Subcutaneous abdominal adipose tissue (tissue), 5 donors: ENCODE results near the gene FITM2.
A peak's percentile ranks its signal among the peaks of the same experiment; 100 is the strongest.

ENCODE experiments used
- H3K27ac ChIP-seq: one replicate; pipeline ENCODE4 v1.7.0; 2013; ENCODE audit warnings: low read depth, mild to moderate bottlenecking, inconsistent platforms, low read length, moderate library complexity
- H3K27me3 ChIP-seq, 5 donors: one replicate each; pipeline ENCODE4 v1.7.0; 2013; ENCODE audit warnings: low read length in 5 of 5, inconsistent platforms in 1 of 5; ENCODE audit not compliant: control insufficient read depth in 5 of 5, insufficient read depth in 4 of 5
- H3K36me3 ChIP-seq, 5 donors: one replicate each; pipeline ENCODE4 v1.7.0; 2013; ENCODE audit warnings: low read length in 5 of 5; ENCODE audit not compliant: control insufficient read depth in 5 of 5, insufficient read depth in 5 of 5
- H3K4me1 ChIP-seq, 5 donors: one replicate each; pipeline ENCODE4 v1.7.0; 2013; ENCODE audit warnings: low read length in 5 of 5, mild to moderate bottlenecking in 3 of 5, moderate library complexity in 1 of 5; ENCODE audit not compliant: control insufficient read depth in 5 of 5, insufficient read depth in 5 of 5
- H3K4me3 ChIP-seq, 5 donors: one replicate each; pipeline ENCODE4 v1.7.0; 2013; ENCODE audit warnings: low read length in 5 of 5, low read depth in 1 of 5
- H3K9ac ChIP-seq, 5 donors: one replicate each; pipeline ENCODE4 v1.7.0; 2013; ENCODE audit warnings: low read length in 5 of 5, mild to moderate bottlenecking in 4 of 5, moderate library complexity in 3 of 5
- H3K9me3 ChIP-seq, 5 donors: one replicate each; pipeline ENCODE4 v1.7.0; 2013; ENCODE audit warnings: low read length in 5 of 5; ENCODE audit not compliant: control insufficient read depth in 5 of 5
- donor health status: healthy.
- donor health status: healthy.
- donor health status: healthy.
- donor health status: healthy.
- donor health status: healthy.

The FITM2 gene, protein sequence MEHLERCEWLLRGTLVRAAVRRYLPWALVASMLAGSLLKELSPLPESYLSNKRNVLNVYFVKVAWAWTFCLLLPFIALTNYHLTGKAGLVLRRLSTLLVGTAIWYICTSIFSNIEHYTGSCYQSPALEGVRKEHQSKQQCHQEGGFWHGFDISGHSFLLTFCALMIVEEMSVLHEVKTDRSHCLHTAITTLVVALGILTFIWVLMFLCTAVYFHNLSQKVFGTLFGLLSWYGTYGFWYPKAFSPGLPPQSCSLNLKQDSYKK

DNA sequence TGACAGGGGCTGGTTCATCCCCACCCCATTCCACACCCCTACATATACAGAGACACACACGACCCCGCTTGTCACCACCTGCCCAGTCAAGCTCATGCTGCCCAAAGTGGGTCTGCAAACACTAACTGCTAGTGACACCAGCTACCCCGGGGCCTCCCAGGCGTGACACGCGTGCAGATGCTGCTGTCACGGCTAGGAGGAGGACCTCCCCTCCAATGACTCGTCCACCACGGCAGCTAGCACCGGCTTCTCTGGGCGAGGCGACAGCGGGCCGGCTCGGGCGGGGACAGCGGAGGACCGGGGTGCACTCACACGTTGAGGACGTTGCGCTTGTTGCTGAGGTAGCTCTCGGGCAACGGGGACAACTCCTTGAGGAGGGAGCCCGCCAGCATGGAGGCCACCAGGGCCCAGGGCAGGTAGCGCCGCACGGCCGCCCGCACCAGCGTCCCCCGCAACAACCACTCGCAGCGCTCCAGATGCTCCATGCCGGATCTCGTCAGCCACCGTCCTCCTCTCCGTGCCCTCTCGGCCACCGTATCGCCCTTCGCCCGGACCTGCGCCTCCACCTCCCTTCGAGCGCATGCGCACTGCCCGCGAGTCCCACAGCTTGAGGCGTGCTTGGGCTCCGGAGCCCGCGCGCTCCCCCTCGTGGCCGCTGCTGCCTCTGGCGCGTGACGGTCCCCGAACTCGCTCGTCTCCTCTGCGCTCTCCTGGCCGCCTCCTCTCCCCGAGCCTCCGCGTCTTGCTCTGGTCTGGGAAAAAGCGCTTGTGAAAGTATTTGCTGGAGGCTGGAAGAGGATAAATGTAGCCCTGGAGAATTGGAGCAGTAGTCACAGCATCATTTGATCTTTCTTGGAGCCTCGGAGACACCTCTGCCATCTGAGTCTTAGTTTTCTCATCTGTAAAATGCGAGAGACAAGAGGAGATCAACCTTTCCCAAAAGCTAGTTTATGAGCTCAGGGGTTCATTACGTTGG is at the start of gene FITM2:
Gene FITM2, minus strand, starts transcription at position 539 of the 976 bp plus-strand sequence. Its CDS starts 54 bp downstream, at position 485.
- H3K9ac ChIP-seq: peak within 1 kb of the TSS; percentile 92 to 98 (median 96)
- no peaks in the 10 kb centered on the region for H3K9me3 ChIP-seq
- H3K4me3 ChIP-seq: peak within 1 kb of the TSS; percentile 89 to 100 (median 92)
- H3K27me3 ChIP-seq: no peaks in the 10 kb centered on the region
- H3K27ac ChIP-seq: peak within 1 kb of the TSS; percentile 97
- peaks cover 0 to 13% (median 12%) of the 10 kb centered on the region in 5 donors for H3K36me3 ChIP-seq
- peaks cover 3 to 24% (median 19%) of the 10 kb centered on the region in 5 donors for H3K4me1 ChIP-seq

DNA sequence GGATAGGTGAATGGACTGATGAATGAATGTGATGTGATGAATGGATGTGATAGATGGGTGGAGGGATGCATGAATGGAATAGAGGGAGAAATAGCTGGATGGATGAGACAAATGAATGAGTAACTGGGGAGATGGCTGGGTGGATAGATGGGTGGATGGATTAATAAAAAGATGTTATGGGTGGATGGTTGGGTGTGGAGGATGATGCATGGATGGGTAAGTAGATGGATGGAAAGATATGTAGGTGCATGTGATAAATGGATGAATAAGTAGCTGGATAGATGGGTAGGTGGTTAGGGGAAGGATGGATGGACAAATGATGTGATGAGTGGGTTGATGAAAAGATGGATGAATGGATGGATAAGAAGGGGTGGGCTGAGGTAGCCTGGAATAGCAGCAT is 49.2 kb upstream of the FITM2 start:
- no peaks in the 10 kb centered on the region for H3K36me3 ChIP-seq
- H3K4me3 ChIP-seq: no peak overlapping the region
- no peaks in the 10 kb centered on the region for H3K9me3 ChIP-seq
- no peak overlapping the region for H3K9ac ChIP-seq
- no peak overlapping the region for H3K27ac ChIP-seq
- no peaks in the 10 kb centered on the region for H3K4me1 ChIP-seq
- H3K27me3 ChIP-seq: peaks cover 0 to 13% (median 0%) of the 10 kb centered on the region in 5 donors

DNA sequence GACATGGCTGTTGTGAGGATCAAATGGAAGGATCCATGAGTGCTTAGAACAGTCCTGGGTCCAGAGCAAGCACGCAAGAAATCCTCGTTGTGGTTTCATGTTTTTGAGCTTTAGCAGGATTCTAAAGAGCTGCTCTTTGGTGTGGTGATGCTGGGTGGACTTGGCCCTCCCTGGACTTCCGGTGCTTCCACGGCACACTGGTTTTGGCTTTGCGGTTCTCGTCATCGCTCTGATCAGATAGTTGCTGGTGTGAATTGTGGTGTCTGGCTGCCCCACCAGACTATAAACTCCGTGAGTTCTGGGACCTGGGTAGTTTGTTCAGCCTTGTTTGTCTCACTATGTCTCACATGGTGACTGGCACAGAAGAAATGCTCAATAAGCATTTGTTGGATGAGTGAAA is 47.8 kb upstream of the FITM2 start:
- Histone ChIP-seq H3K4me1 (no peaks in the 10 kb centered on the region), H3K9ac (no peak overlapping the region), H3K9me3 (no peaks in the 10 kb centered on the region), H3K36me3 (no peaks in the 10 kb centered on the region), H3K4me3 (no peak overlapping the region), H3K27me3 (peaks cover 0 to 15% (median 0%) of the 10 kb centered on the region in 5 donors), H3K27ac (no peak overlapping the region)

DNA sequence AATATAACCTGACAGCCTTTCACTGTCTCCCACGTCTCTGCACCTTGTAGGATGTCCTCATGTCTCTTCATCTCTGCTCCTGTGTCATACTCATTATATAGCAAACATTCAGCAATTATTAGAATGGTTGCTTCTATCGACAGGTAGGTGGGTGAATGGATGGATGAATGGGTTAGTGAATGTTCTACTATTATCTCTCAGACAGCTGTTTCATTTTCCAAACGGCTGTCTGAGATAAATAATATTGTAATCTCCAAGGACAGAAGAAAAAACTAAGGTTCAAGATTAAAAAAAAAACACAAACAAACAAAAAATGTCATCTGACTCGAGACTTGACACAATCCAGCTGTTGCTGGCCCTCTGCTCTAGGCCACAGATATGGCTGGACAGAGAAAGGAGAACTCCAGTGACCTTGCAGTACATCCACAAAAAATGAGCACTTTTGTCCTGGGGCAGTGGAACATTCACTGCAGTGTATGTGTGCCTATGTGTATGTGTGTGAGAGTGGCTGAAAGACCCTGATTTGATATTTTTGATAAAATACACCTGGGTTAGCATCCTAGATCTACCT is 46.6 kb upstream of the FITM2 start:
- no peak overlapping the region for H3K27ac ChIP-seq
- no peak overlapping the region for H3K4me3 ChIP-seq
- H3K36me3 ChIP-seq: no peaks in the 10 kb centered on the region
- no peaks in the 10 kb centered on the region for H3K4me1 ChIP-seq
- no peaks in the 10 kb centered on the region for H3K9me3 ChIP-seq
- H3K9ac ChIP-seq: no peak overlapping the region
- peaks cover 0 to 15% (median 0%) of the 10 kb centered on the region in 5 donors for H3K27me3 ChIP-seq

DNA sequence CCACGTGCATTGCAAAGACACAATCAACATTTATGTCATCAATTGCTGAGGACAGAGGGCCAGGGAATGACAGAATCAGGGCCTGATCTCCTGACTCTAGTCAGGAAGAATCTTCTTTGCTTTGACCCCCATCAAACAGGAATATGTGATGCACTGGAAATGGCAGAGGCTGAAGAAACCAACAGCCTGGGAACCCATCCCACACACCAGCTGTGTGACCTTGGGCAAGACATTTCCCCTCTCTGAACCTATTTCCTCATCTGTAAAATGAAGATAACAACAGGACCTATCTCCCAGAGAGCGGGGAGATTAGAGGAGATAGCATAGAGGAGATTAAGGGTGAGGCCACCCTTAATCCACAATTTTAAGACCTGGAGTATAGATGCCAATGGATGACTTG is 46.0 kb upstream of the FITM2 start:
- H3K36me3 ChIP-seq: no peaks in the 10 kb centered on the region
- H3K9ac ChIP-seq: no peak overlapping the region
- H3K4me3 ChIP-seq: no peak overlapping the region
- H3K27me3 ChIP-seq: peaks cover 0 to 15% (median 4%) of the 10 kb centered on the region in 5 donors
- H3K4me1 ChIP-seq: no peaks in the 10 kb centered on the region
- H3K9me3 ChIP-seq: no peaks in the 10 kb centered on the region
- no peak overlapping the region for H3K27ac ChIP-seq

DNA sequence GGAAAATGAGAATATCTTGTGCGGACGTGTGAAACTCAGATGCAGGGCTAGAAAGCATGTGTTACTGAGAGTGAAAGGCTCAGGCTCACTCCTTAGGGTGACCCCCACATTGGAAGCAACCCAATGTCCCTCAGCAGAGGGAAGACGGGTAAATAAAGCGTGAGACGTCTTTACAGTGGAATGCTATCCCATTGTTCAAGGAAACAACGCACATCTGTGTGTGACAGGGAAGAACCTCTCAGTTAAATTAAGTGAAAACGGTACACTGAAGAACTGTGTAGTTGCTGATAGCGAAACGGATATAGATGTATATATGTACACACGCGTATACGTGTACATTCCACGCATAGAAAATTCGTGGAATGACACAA is 45.3 kb upstream of the FITM2 start:
- Histone ChIP-seq H3K4me3 (no peak overlapping the region), H3K9ac (no peak overlapping the region)

DNA sequence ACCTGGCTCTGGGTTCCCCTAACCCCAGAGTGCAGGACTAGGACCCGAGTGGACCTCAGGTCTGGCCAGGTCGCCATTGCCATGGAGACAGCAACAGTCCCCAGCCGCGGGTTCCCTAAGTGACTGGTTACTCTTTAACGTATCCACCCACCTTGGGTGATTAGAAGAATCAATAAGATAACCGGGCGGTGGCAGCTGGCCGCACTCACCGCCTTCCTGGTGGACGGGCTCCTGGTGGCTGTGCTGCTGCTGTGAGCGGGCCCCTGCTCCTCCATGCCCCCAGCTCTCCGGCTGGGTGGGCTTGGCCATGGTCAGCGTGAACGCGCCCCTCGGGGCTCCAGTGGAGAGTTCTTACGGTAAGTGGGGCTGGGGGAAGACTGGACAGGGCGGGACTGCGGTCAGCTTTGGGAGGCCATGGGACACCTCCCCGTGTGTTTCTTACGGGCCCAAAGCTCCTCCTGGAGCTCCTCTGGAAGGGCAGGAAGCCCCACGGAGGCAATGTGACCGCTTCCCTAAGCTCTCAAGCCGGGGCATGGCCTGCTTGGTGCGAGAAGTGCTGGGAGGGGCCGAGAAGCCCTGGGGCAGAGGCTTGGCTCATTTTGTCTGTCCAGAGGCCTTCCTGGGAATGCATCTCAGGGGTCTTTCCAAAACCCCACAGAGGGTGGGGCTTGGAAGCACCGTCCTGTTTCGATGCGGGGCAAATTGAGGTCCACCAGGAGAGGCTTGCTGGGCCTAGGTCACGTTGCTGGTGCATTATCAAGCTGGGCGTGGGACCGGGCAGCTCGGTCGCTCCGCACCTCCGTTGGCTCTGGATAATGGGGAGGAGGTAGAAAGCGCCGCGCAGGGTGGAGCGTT is 44.7 kb upstream of the FITM2 start, which contains the start of gene HNF4A:
Gene HNF4A, plus strand, starts transcription at position 202 of the 855 bp plus-strand sequence. Its CDS starts 106 bp downstream, at position 308.
- Histone ChIP-seq H3K9ac (no peak within 1 kb of the TSS), H3K36me3 (no peaks in the 10 kb centered on the region), H3K4me1 (no peaks in the 10 kb centered on the region), H3K4me3 (no peak within 1 kb of the TSS), H3K27ac (no peak within 1 kb of the TSS), H3K27me3 (peaks cover 0 to 15% (median 5%) of the 10 kb centered on the region in 5 donors), H3K9me3 (no peaks in the 10 kb centered on the region)

More for the DNA sequence above, 45.3 kb upstream of the FITM2 start:
- H3K27ac ChIP-seq: no peak overlapping the region
- no peaks in the 10 kb centered on the region for H3K9me3 ChIP-seq
- H3K4me1 ChIP-seq: no peaks in the 10 kb centered on the region
- peaks cover 0 to 15% (median 5%) of the 10 kb centered on the region in 5 donors for H3K27me3 ChIP-seq
- no peaks in the 10 kb centered on the region for H3K36me3 ChIP-seq

DNA sequence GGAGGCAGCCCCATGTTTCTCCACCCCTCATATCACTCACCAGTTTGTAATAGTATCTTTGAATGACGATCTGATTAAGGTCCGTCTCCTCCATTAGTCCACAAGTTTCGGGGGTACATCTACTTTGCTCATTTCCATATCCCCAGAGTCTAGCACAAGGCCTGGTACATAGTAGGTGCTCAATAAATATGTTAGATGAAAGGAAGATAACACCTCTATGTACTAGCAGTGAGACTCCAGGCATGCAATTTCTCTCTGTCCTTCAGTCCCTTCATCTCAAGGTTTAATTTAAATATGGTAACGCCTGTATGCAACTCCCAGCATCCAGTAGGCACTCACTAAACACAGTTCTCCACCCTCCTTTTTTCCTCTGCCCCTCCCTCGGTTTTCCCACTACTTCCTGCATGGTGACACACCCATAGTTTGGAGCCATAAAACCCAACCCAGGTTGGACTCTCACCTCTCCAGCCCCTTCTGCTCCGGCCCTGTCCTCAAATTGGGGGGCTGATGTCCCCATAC is 44.0 kb upstream of the FITM2 start:
- Histone ChIP-seq H3K4me1 (no peaks in the 10 kb centered on the region), H3K27me3 (peaks cover 0 to 15% (median 5%) of the 10 kb centered on the region in 5 donors), H3K9ac (no peak overlapping the region), H3K27ac (no peak overlapping the region), H3K4me3 (no peak overlapping the region), H3K9me3 (no peaks in the 10 kb centered on the region), H3K36me3 (no peaks in the 10 kb centered on the region)

DNA sequence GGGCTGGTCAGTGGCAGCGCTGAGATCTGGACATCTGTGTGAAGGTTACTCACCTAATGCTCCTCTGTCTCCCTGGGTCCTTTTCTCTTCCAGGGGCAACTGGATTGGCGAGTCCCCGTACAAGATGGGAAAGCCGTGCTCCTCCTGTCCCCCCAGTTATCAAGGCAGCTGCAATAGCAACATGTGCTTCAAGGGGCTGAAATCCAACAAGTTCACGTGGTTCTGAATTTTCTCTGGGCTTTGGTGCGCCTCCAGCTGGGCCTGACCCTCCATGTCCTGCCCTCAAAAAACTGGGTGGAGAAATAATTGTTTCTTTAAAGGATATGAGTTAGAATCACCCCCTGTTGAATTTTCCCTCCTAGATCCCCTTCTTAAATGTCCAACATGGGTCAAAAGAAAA is 39.6 kb upstream of the FITM2 start:
- Histone ChIP-seq H3K9ac (no peak overlapping the region), H3K36me3 (no peaks in the 10 kb centered on the region), H3K27ac (no peak overlapping the region), H3K27me3 (peaks cover 0 to 10% (median 6%) of the 10 kb centered on the region in 5 donors), H3K4me3 (no peak overlapping the region), H3K4me1 (no peaks in the 10 kb centered on the region), H3K9me3 (no peaks in the 10 kb centered on the region)
